ENCODE results near the gene PGAM2. TPM values are rescaled to one million over a fixed set of nuclear protein-coding genes. Genes with fewer than 3 reads are reported as not detected.

The PGAM2 gene
- total RNA-seq, 3 donors from 2014 or later: 0.84 to 1.4 (median 0.96) TPM

- Histone ChIP-seq H3K36me3 (ENCODE audit: low read depth) (no peaks in the 10 kb centered on the region), H3K4me3 (no peak overlapping the region), H3K4me1 (ENCODE audit: low read depth) (no peaks in the 10 kb centered on the region), H3K9me3 (no peaks in the 10 kb centered on the region)
- DNase-seq (peak in 1 of 3 donors; percentile 23), ATAC-seq (no peak)
- intact Hi-C loops (cut with DNase I, micrococcal nuclease): no loop called here
- no peak for TF ChIP-seq CTCF (IDR thresholded peaks at IDR 0.05)
Measured at GRCh38 chr7:44107961-44108767, 42.8 kb upstream of the PGAM2 start.

- Histone ChIP-seq H3K4me1 (ENCODE audit: low read depth) (no peaks in the 10 kb centered on the region), H3K4me3 (no peak overlapping the region), H3K9me3 (no peaks in the 10 kb centered on the region), H3K36me3 (ENCODE audit: low read depth) (no peaks in the 10 kb centered on the region)
- TF ChIP-seq CTCF (IDR thresholded peaks at IDR 0.05): no peak
- intact Hi-C loops (cut with DNase I, micrococcal nuclease): no loop called here
- peak in 1 of 3 donors; percentile 16 for DNase-seq
- no peak for ATAC-seq
Measured at GRCh38 chr7:44107116-44107960, 42.0 kb upstream of the PGAM2 start.

- H3K4me1 ChIP-seq (ENCODE audit: low read depth): no peaks in the 10 kb centered on the region
- peak in 1 of 3 donors; percentile 14 for DNase-seq
- H3K36me3 ChIP-seq (ENCODE audit: low read depth): no peaks in the 10 kb centered on the region
- H3K4me3 ChIP-seq: no peak overlapping the region
- intact Hi-C loops (cut with DNase I, micrococcal nuclease): no loop called here
- no peak for TF ChIP-seq CTCF (IDR thresholded peaks at IDR 0.05)
- ATAC-seq: no peak
- no peaks in the 10 kb centered on the region for H3K9me3 ChIP-seq
Measured at GRCh38 chr7:44106311-44107065, 41.1 kb upstream of the PGAM2 start.

GRCh38 chr7:44105832-44106231 lies 40.5 kb upstream of the PGAM2 start:
- Histone ChIP-seq H3K4me3 (no peak overlapping the region), H3K36me3 (ENCODE audit: low read depth) (no peaks in the 10 kb centered on the region), H3K9me3 (no peaks in the 10 kb centered on the region), H3K4me1 (ENCODE audit: low read depth) (no peaks in the 10 kb centered on the region)
- TF ChIP-seq CTCF (IDR thresholded peaks at IDR 0.05): no peak
- intact Hi-C loops (cut with DNase I, micrococcal nuclease): no loop called here
- DNase-seq (no peak), ATAC-seq (no peak)
